ENCODE data around the gene FOXRED2.
"Not testable (repeated sequence)": the region's sequence is repeated elsewhere in the genome, so short reads cannot be mapped to it uniquely, and the experiment has no call there.

The FOXRED2 gene

DNA sequence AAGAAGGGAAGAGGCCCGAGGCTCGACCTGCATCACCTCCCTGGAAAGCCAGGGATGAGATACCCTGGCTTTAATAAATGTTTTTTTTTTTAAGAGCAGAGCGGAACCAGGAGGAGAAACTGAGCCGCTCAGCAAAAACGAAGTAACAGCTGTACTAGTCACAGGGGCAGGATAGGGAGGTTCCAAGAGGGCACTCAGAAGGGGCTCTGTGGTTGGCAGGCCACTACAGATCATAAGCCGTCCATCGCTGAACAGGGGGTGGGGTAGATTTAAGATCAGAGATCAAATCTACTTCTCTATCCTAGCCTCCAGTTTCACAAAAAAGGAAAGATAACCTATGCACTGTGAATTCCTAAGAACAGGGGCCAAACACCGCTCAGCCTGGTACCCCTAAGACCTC lies 21.5 kb upstream of the FOXRED2 start:
- ChIA-PET CTCF (interaction anchor here (0.8 to 1.8 kb wide), 3 partner anchors 11 to 246 kb away, joined by 4 to 13 read pairs (median 6); no protein-coding TSS in a partner anchor), POLR2A (interaction anchor here (0.6 to 0.9 kb wide), 5 partner anchors 21 to 450 kb away, joined by 3 to 5 read pairs (median 3); partner anchors contain the start of gene FOXRED2)
- TF ChIP-seq CTCF (IDR thresholded peaks at IDR 0.05; ENCODE audit: insufficient read depth, low read length, missing control alignments): no peak
- peak overlapping the region; percentile 90 for H3K4me3 ChIP-seq (ENCODE audit: low read depth, low read length)
- no peak for DNase-seq (ENCODE audit: low read depth, low spot score)

DNA sequence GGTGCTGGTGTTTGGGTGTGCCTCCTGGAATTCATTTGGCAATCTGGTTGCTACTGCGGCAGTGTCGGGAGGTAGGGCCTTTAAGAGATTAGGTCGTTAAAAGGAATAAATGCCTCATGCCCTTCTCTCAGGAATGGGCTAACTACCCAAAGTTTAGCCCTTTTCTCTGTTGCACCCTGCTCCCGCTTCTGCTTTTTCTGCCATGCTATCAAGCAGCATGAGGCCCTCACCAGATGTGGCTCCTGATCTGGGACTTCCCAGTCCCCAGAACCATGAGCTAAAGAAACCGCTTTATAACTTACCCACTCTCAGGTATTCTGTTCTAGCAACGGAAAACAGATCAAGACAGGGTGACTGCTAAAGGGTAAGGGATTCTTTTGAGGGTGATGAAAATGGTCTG lies 15.8 kb upstream of the FOXRED2 start:
- DNase-seq (ENCODE audit: low read depth, low spot score): no peak
- CTCF ChIA-PET: interaction anchor here (1.9 to 4.5 kb wide), 2 partner anchors 10 to 12 kb away, joined by 7 to 47 read pairs; no protein-coding TSS in a partner anchor
- no peak for TF ChIP-seq CTCF (IDR thresholded peaks at IDR 0.05; ENCODE audit: insufficient read depth, low read length, missing control alignments)
- POLR2A ChIA-PET: interaction anchor here (1.1 kb wide), 1 partner anchor 12 kb away, joined by 3 read pairs; no protein-coding TSS in a partner anchor
- H3K4me3 ChIP-seq (ENCODE audit: low read depth, low read length): no peak overlapping the region

DNA sequence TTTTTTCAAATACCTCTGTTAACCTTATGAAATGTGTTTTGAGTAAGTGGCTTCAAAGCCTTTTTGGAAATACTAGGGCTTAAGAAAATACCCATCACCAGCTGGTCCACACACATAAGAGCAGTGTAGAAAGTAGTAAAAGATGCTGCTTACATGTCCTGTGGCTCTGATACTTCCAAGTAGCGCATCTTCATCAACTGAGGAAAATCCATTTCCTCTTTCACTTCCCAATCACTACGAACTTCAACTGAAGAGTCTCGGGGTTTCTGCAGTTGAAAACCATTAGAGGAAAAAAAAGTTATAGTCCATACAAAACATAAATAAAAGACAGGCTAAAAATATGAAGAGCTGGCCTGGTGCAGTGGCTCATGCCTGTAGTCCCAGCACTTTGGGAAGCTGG lies 13.6 kb upstream of the FOXRED2 start:
- POLR2A ChIA-PET: no interaction called here
- CTCF ChIA-PET: interaction anchor here (1.3 to 4.5 kb wide), 2 partner anchors 8 to 10 kb away, joined by 4 to 47 read pairs; no protein-coding TSS in a partner anchor
- no peak overlapping the region for H3K4me3 ChIP-seq (ENCODE audit: low read depth, low read length)
- no peak for DNase-seq (ENCODE audit: low read depth, low spot score)
- TF ChIP-seq CTCF (IDR thresholded peaks at IDR 0.05; ENCODE audit: insufficient read depth, low read length, missing control alignments): no peak

DNA sequence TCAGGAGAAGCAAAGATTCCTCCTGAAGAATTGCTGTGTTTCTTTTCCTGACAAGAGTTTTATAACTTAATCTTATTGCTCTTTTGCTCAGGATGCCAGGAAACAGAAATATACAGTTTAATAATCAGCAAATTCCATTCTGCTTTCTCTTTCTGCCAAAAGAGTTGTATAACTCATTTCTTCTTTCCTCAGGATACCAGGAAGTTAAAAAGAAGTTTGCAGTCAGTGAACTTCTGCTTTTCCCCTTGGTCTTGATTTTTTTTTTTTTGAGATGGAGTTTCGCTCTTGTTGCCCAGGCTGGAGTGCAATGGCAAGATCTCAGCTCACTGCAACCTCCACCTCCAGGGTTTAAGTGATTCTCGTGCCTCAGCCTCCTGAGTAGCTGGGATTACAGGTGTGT lies 13.1 kb upstream of the FOXRED2 start:
- POLR2A ChIA-PET; H3K4me3 ChIP-seq (ENCODE audit: low read depth, low read length); DNase-seq (ENCODE audit: low read depth, low spot score): not testable (repeated sequence)
- CTCF ChIA-PET: interaction anchor here (1.3 to 4.5 kb wide), 2 partner anchors 7 to 10 kb away, joined by 4 to 47 read pairs; no protein-coding TSS in a partner anchor

DNA sequence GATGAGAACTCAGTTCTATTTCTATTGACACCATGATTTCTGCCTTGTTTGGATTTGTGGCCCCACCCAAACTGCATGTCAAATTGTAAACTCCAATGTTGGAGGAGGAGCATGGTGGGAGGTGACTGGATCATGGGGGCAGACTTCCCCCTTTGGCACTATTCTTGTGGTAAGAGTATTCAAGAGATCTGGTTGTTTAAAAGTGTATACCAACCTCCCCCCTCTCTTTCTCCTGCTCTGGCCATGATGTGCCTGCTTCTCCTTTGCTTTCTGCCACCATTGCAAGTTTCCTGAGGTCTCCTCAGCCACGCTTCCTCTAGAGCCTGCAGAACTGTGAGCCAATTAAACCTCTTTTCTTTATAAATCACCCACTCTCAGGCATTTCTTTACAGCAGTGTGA lies 7.9 kb upstream of the FOXRED2 start:
- no peak for DNase-seq (ENCODE audit: low read depth, low spot score)
- H3K4me3 ChIP-seq (ENCODE audit: low read depth, low read length): no peak overlapping the region
- TF ChIP-seq CTCF (IDR thresholded peaks at IDR 0.05; ENCODE audit: insufficient read depth, low read length, missing control alignments): no peak
- ChIA-PET CTCF (no interaction called here), POLR2A (interaction anchor here (0.7 kb wide), 1 partner anchor 8 kb away, joined by 3 read pairs; the partner anchor contains the start of gene FOXRED2)

DNA sequence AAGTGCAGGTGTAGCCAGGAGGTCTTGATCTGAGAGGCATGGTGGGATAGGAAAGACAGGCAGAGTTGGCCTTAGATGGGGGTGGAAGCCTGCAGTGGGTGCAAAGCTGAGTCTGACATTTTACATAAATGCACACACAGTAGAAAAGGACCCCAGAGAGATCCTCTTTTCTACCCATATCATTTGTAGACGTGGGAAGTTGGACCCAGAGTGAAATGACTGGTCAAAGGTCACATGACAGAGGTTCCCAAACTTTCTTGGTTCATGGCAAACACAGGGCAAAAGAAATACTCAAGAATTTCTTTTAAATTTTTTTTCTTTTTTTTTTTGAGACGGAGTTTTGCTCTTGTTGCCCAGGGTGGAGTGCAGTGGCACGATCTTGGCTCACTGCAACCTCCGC lies 6.2 kb upstream of the FOXRED2 start:
- POLR2A ChIA-PET: no interaction called here
- TF ChIP-seq CTCF (IDR thresholded peaks at IDR 0.05; ENCODE audit: insufficient read depth, low read length, missing control alignments): no peak
- DNase-seq (ENCODE audit: low read depth, low spot score): no peak
- H3K4me3 ChIP-seq (ENCODE audit: low read depth, low read length): no peak overlapping the region
- CTCF ChIA-PET: interaction anchor here (0.9 to 1.4 kb wide), 3 partner anchors 7 to 260 kb away, joined by 3 to 7 read pairs (median 4); no protein-coding TSS in a partner anchor

DNA sequence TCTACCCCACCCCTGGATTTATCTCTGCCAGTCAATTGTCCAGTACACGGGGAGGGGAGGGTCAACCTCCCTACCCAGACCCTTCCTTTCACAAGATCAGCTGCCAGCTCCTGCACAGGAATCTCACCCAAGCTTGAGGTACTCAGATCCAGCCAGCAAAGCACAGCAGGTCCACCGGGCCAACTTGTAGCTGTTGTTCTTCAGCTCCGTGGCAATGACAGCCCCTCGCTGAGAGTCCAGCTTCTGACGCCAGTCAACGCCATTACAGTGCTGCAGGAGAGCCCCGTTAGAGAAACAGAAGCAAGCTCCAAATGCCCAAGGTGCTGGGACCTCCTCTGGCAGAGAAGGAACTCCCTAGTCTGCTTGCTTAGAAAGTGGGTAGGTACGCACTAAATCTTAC lies 5.5 kb upstream of the FOXRED2 start:
- no peak for DNase-seq (ENCODE audit: low read depth, low spot score)
- no peak for TF ChIP-seq CTCF (IDR thresholded peaks at IDR 0.05; ENCODE audit: insufficient read depth, low read length, missing control alignments)
- ChIA-PET CTCF (interaction anchor here (0.9 to 1.4 kb wide), 3 partner anchors 8 to 261 kb away, joined by 3 to 7 read pairs (median 4); no protein-coding TSS in a partner anchor), POLR2A (no interaction called here)
- H3K4me3 ChIP-seq (ENCODE audit: low read depth, low read length): no peak overlapping the region
